K562 (cell line): ENCODE measurements around the gene ETS1. TPM values are rescaled to one million over a fixed set of nuclear protein-coding genes. Genes with fewer than 3 reads are reported as not detected.

ENCODE experiments used
- ATF4 ChIP-seq: fragments of 450-650 bp; formaldehyde crosslinking; IDR thresholded peaks from 2 replicates; pipeline ENCODE4 v1.4.0; 2022; ENCODE audit warnings: mild to moderate bottlenecking, moderate library complexity
- CEBPG ChIP-seq, 3 experiments: fragments of 200-800 bp in 1 of 3; sonication (Bioruptor generic) in 1 of 3; sonication (generic) in 1 of 3; formaldehyde crosslinking in 1 of 3; IDR thresholded peaks in 2 of 3; conservative IDR thresholded peaks in 1 of 3; 2 replicates each; pipeline versions ENCODE4 v1.6.1 to v1.8.0; 2016 to 2022; ENCODE audit warnings: missing compliant biosample characterization in 2 of 3, missing genetic modification characterization in 2 of 3, mild to moderate bottlenecking in 1 of 3, missing genetic modification reagents in 1 of 3
- ETV1 ChIP-seq: fragments of 450-650 bp; conservative IDR thresholded peaks from 2 replicates; pipeline ENCODE4 v1.6.1; 2016; ENCODE audit warnings: missing genetic modification characterization, control low read depth, low read depth, missing compliant biosample characterization
- FOSL1 ChIP-seq: fragments of 200-800 bp; sonication (Bioruptor generic); conservative IDR thresholded peaks from 2 replicates; pipeline ENCODE4 v1.6.1; 2016; ENCODE audit warnings: missing genetic modification characterization, missing compliant biosample characterization
- HIVEP1 ChIP-seq: fragments of 250-450 bp; sonication (Bioruptor Pico); IDR thresholded peaks from 2 replicates; pipeline ENCODE4 v1.4.0; 2020; ENCODE audit warnings: mild to moderate bottlenecking
- HMBOX1 ChIP-seq: sonication (generic); IDR thresholded peaks from 2 replicates; pipeline ENCODE4 v1.6.1; 2016
- JUNB ChIP-seq: fragments of 450-650 bp; formaldehyde crosslinking; conservative IDR thresholded peaks from 2 replicates; pipeline ENCODE4 v1.4.0; 2020; ENCODE audit warnings: mild to moderate bottlenecking
- ZNF197 ChIP-seq: fragments of 200-800 bp; sonication (Bioruptor generic); IDR thresholded peaks from 2 replicates; pipeline ENCODE4 v1.6.1; 2016; ENCODE audit warnings: low read depth, missing genetic modification characterization, missing compliant biosample characterization
- ZNF395 ChIP-seq: fragments of 200-800 bp; sonication (Bioruptor generic); IDR thresholded peaks from 2 replicates; pipeline ENCODE4 v1.6.1; 2017; ENCODE audit warnings: missing genetic modification characterization, missing compliant biosample characterization
- ZNF584 ChIP-seq: fragments of 200-800 bp; sonication (Bioruptor generic); IDR thresholded peaks from 2 replicates; pipeline ENCODE4 v1.6.1; 2016; ENCODE audit warnings: low read depth, mild to moderate bottlenecking, missing genetic modification characterization, missing compliant biosample characterization
- polyA plus RNA-seq, 8 experiments: library from polyadenylated mRNA; depleted of rRNA in 4 of 8; stranded (reverse) in 5 of 8; unstranded in 3 of 8; fragments of >200 nt; fragmentation: Nextera tagmentation in 2 of 8; fragmentation: Illumina TruSeq in 1 of 8; extraction: Ambion mirVana in 2 of 8; extraction: Trizol in 1 of 8; gene quantifications; 2 replicates each; pipeline versions ENCODE4 v1.2.1 to v1.2.3, GENCODE V29; 2011 to 2014; ENCODE audit warnings: inconsistent platforms in 1 of 8, missing spikeins in 1 of 8
- total RNA-seq, 7 experiments: library from RNA; depleted of rRNA in 6 of 7; stranded (reverse); fragments of >200 nt in 6 of 7; fragmentation: Illumina TruSeq in 2 of 7; extraction: Trizol in 2 of 7; gene quantifications; 2 replicates each; pipeline versions ENCODE4 v1.2.1 to v1.2.3, GENCODE V29; 2011 to 2021; ENCODE audit warnings: low replicate concordance in 1 of 7

The ETS1 gene
- total and polyA plus RNA-seq, 9 of the 15 experiments (the other 6 are each of a cell fraction or from before 2014, with no cell fraction given) = 0.04 to 1.4 (median 0.23) TPM

GRCh38 chr11:128551611-128552335, 35.6 kb downstream of the ETS1 start (continued):
- TF ChIP-seq ZNF584 (CRISPR knock-in tag) (peak; percentile 78), FOSL1 (peak; percentile 80), JUNB (CRISPR knock-in tag) (0 out of 2 replicates have a peak, but pooled peaks have one; percentile 45), ZNF395 (CRISPR knock-in tag) (0 out of 2 replicates have a peak, but pooled peaks have one; percentile 4), ETV1 (tag) (peak; percentile 84), HMBOX1 (peak; percentile 68; the same call in 1 of the 2 replicates), HIVEP1 (CRISPR knock-in tag) (peak; percentile 22; the same call in 1 of the 2 replicates), ATF4 (CRISPR knock-in tag) (peak; percentile 97), ZNF197 (peak; percentile 2; the same call in 1 of the 2 replicates), CEBPG (CRISPR knock-in tag; IDR thresholded peaks at IDR 0.05) (peak; percentile 40; the same call in 1 of the 2 replicates), CEBPG (tag; conservative IDR thresholded peaks at IDR 0.05 in 1 of 2, IDR thresholded peaks at IDR 0.05 in 1 of 2) (peak; percentile 45 to 95; a peak in 3 of 4 replicates)
- TF ChIP-seq, all 486 proteins: peak for 23
